HG02943 (cell line): ENCODE results near the gene SELENOF.
"Not testable (repeated sequence)": the region's sequence is repeated elsewhere in the genome, so short reads cannot be mapped to it uniquely, and the experiment has no call there.

Experiments
- ATAC-seq: cut with Tn5 transposase; IDR thresholded peaks from one replicate; pipeline ENCODE4 v1.9.1; 2021; ENCODE audit warnings: mild to moderate bottlenecking, low read depth, moderate library complexity; ENCODE audit not compliant: unreplicated experiment

Gene SELENOF

DNA sequence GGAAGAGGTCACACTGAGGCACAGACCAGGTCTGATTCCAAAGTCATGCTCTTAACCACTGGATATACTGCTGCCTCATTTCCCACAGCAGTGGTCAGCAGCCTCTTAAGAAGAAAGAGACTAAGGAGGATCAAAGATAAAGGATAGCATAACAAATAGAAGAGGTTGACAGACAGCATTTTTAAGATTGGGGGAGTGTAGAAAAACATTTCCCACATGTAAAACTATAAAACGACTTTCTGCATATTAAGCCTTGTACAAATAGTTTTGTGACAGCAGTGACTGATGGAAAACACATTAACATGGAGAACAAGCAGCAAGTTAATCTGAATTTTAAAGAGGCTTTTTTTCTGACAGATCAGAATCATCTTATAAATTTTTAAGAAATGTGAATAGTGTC, 92.0 kb downstream of the SELENOF start:
- no peak for ATAC-seq

DNA sequence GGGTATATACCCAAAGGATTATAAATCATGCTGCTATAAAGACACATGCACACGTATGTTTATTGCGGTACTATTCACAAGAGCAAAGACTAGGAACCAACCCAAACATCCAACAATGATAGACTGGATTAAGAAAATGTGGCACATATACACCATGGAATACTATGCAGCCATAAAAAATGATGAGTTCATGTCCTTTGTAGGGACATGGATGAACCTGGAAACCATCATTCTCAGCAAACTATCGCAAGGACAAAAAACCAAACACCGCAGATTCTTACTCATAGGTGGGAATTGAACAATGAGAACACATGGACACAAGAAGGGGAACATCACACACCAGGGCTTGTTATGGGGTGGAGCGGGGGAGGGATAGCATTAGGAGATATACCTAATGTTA, 94.0 kb downstream of the SELENOF start:
- ATAC-seq: not testable (repeated sequence)

DNA sequence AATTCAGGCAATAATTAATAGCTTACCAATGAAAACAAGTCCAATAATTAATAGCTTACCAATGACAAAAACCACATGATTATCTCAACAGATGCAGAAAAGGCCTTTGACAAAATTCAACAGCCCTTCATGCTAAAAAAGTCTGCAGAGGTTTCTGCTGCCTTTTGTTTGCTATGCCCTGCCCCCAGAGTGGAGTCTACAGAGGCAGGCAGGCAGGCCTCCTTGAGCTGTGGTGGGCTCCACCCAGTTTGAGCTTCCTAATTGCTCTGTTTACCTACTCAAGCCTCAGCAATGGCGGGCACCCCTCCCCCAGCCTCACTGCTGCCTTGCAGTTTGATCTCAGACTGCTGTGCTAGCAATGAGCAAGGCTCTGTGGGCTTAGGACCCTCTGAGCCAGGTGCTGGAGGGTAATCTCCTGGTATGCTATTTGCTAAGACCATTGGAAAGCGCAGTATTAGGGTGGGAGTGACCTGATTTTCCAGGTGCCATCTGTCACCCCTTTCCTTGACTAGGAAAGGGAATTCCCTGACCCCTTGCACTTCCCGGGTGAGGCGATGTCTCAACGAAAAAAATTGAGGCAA, 96.6 kb downstream of the SELENOF start:
- not testable (repeated sequence) for ATAC-seq

DNA sequence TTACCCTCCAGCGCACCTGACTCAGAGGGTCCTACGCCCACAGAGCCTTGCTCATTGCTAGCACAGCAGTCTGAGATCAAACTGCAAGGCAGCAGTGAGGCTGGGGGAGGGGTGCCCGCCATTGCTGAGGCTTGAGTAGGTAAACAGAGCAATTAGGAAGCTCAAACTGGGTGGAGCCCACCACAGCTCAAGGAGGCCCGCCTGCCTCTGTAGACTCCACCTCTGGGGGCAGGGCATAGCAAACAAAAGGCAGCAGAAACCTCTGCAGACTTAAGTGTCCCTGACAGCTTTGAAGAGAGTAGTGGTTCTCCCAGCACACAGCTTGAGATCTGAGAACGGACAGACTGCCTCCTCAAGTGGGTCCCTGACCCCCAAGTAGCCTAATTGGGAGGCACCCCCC, 99.8 kb downstream of the SELENOF start:
- not testable (repeated sequence) for ATAC-seq
